Gastroesophageal sphincter (tissue), 3 donors: Measurements from ENCODE around the gene AP5M1.

Source experiments
- POLR2A ChIP-seq, 2 donors: fragments of 450-650 bp; IDR thresholded peaks; one replicate each; pipeline ENCODE4 v1.6.1; 2017; ENCODE audit warnings: antibody characterized with exemption in 2 of 2, mild to moderate bottlenecking in 2 of 2, moderate library complexity in 1 of 2
- POLR2AphosphoS5 ChIP-seq: sonication (generic); formaldehyde crosslinking; IDR thresholded peaks from one replicate; pipeline ENCODE4 v1.6.1; 2017; ENCODE audit warnings: antibody characterized with exemption
- TF ChIP-seq, protein P1 (sequence below), 4 experiments: fragments of 200-600 bp in 2 of 4; fragments of 450-650 bp in 2 of 4; sonication (generic) in 1 of 4; IDR thresholded peaks; one replicate each; pipeline ENCODE4 v1.5.1; 2017 to 2019; ENCODE audit warnings: antibody characterized with exemption in 4 of 4, mild to moderate bottlenecking in 2 of 4, moderate library complexity in 2 of 4

DNA sequence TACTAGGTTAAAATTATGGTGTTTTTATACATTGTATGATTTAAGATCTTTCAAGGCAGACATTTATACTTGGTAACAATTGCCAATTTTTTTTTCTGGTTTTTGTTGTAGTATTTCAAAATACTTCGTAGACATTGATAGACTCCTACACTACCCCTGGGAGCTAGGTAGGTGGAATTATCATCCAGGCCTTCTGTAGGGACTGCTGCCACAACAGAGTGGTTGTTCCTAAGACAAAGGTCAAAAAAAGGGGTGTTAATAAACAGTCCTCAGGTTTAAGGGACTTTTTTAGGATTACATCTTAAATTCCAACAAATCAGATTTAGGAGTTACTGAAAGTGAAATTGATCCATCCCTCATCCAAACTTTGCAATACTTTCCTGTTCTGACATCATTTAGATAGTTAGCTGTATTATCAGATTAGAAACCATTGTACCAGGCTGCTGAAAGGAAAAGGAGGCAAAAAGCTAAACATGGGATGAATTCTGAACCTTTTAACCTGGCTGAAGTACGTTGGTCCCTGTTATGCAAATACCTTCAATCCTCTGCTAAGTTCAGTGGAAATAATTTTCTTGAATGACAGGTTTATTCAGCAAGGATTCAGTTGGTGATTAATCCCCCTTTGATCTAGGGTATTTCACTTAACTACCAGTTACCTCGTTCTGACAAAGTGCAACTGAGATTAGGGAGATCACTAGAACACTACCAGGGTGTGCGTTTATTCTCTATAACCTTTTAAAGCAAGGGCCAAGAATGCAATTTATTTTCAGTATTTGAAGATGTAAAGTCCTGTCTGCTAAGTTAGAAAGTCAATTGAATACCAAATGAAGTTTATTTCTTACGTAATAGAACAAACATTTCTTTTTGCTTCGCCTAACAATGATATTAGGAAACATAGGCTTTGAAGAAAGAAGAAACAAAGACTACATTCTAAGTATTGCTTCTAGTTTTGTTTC, 23.2 kb downstream of the AP5M1 start:
- TF ChIP-seq POLR2A (IDR thresholded peaks at IDR 0.05) (no peak), POLR2AphosphoS5 (no peak)
- TF ChIP-seq, protein P1, sequence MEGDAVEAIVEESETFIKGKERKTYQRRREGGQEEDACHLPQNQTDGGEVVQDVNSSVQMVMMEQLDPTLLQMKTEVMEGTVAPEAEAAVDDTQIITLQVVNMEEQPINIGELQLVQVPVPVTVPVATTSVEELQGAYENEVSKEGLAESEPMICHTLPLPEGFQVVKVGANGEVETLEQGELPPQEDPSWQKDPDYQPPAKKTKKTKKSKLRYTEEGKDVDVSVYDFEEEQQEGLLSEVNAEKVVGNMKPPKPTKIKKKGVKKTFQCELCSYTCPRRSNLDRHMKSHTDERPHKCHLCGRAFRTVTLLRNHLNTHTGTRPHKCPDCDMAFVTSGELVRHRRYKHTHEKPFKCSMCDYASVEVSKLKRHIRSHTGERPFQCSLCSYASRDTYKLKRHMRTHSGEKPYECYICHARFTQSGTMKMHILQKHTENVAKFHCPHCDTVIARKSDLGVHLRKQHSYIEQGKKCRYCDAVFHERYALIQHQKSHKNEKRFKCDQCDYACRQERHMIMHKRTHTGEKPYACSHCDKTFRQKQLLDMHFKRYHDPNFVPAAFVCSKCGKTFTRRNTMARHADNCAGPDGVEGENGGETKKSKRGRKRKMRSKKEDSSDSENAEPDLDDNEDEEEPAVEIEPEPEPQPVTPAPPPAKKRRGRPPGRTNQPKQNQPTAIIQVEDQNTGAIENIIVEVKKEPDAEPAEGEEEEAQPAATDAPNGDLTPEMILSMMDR (IDR thresholded peaks at IDR 0.05): no peak
